Memory B cell (primary cell): ENCODE results near the gene TNRC6C.
"Not testable (repeated sequence)": the region's sequence is repeated elsewhere in the genome, so short reads cannot be mapped to it uniquely, and the experiment has no call there.

Experiments used
- ATAC-seq: fragments of 150-1000 bp; cut with Tn5 transposase; 2 replicates; pipeline ENCODE4 v1.10.0; 2021; ENCODE audit warnings: low read depth, mild to moderate bottlenecking, moderate library complexity
- DNase-seq, 2 donors: peaks; one replicate each; pipeline ENCODE4 v3.0.0; 2022; ENCODE audit warnings: low spot score in 2 of 2
- H3K27ac Mint-ChIP-seq: one replicate; pipeline ENCODE4 v1.8.0; 2022; ENCODE audit warnings: mild to moderate bottlenecking, moderate library complexity, mixed read lengths
- H3K27me3 Mint-ChIP-seq: one replicate; pipeline ENCODE4 v1.8.0; 2022; ENCODE audit warnings: mixed read lengths
- H3K36me3 Mint-ChIP-seq: one replicate; pipeline ENCODE4 v1.8.0; 2022; ENCODE audit warnings: mild to moderate bottlenecking, mixed read lengths
- H3K4me1 Mint-ChIP-seq: one replicate; pipeline ENCODE4 v1.8.0; 2022; ENCODE audit warnings: mixed read lengths
- H3K4me3 Mint-ChIP-seq: one replicate; pipeline ENCODE4 v1.8.0; 2022; ENCODE audit warnings: mild to moderate bottlenecking, moderate library complexity, mixed read lengths
- H3K9me3 Mint-ChIP-seq: one replicate; pipeline ENCODE4 v1.8.0; 2022; ENCODE audit warnings: mixed read lengths

TNRC6C gene

DNA sequence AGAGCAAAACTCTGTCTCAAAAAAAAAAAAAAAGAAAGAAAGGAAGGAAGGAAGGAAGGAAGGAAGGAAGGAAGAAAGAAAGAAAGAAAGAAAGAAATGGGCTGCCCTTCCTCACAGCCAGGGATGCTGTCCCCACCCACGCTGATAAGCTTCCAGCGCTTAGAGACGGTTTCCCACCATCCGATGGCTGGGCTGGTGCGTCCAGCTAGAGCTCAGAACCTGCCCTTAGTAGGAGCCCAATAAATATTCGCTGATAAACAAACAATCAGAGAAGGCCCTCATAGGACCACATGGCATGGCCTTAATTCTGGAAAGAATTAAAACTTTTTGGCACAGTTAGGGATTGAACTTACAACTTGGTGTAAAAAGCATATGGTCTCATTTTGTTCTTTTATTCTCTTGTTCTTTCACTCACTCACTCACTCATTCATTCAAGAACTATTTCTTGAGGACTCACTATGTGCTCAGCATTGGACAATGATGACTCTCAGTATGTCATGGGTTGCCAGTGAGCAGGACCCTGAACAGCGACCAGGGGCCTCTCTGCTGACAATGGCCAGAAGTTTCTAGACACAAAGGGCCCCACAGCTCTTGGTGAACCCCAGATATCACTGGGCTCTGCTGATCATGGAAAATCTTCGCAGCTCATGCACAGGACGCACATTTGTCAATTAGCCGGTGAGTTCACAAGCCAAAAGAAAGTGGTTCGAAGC, 32.5 kb upstream of the TNRC6C start:
- Mint-ChIP-seq H3K36me3 (peaks cover 2% of the 10 kb centered on the region), H3K4me3 (no peak overlapping the region), H3K27me3 (peaks cover 33% of the 10 kb centered on the region), H3K27ac (no peak overlapping the region), H3K9me3 (peaks cover 2% of the 10 kb centered on the region), H3K4me1 (peaks cover 16% of the 10 kb centered on the region)
- no peak for ATAC-seq
- no peak for DNase-seq

DNA sequence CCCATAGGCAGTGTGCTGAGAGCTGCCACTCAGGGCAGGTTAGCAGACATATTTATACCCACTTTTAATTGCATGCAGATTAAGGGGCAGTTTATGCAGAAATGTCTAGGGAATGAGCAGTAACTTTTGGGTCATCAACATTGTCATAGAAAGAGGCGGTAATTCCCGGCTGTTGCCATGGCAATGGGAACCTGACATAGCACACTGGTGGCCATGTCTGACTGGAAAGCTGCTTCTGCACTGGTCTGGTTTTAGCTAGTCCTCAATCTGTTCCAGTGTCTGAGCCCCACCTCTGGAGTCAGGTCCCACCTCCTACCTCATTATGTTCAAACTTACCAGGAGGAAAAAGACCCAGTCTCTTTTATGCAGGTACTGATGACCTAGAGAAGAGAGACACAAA, 31.5 kb upstream of the TNRC6C start:
- H3K4me3 Mint-ChIP-seq = no peak overlapping the region
- no peaks in the 10 kb centered on the region for H3K36me3 Mint-ChIP-seq
- ATAC-seq (no peak), DNase-seq (no peak)
- peaks cover 19% of the 10 kb centered on the region for H3K4me1 Mint-ChIP-seq
- peaks cover 30% of the 10 kb centered on the region for H3K27me3 Mint-ChIP-seq
- peak overlapping the region; percentile 11 for H3K27ac Mint-ChIP-seq
- H3K9me3 Mint-ChIP-seq = no peaks in the 10 kb centered on the region

DNA sequence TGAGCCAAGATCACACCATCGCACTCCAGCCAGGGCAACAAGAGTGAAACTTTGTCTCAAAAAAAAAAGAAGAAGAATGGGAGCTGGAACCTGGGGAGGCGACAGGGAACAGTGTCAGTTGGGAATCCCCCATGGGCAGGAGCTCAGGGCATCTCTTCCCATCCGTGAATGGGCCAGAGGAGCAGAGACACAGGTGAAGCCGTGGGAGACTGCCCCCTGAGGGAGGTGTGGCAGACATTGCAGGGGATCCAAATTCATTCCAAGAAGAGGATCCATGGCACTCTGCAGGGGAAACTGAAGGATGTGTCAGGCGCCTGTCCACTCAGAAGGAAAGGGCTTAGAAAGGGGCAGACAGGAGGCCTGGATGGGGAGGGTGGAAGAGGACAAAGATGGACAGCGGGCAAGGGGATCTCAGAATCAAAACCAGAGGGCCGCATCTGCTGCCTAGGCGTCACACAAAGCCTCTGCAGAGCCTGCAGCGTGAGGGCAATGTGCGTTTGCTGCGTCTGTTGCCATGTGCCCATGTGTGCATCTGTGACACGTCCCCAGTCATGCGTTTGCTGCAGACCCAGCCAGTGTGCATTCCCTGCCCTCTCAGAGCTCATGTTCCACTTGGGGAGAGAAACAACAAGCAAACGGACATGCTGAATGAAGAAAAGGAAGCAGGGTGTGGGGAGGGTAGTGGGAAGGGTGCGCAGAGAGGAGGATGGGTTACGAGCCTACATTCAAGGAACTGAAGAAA, 30.6 kb upstream of the TNRC6C start:
- Mint-ChIP-seq H3K4me3 (no peak overlapping the region), H3K4me1 (peaks cover 19% of the 10 kb centered on the region), H3K27me3 (peaks cover 30% of the 10 kb centered on the region), H3K9me3 (no peaks in the 10 kb centered on the region), H3K27ac (peak overlapping the region; percentile 11), H3K36me3 (no peaks in the 10 kb centered on the region)
- ATAC-seq (no peak), DNase-seq (no peak)

DNA sequence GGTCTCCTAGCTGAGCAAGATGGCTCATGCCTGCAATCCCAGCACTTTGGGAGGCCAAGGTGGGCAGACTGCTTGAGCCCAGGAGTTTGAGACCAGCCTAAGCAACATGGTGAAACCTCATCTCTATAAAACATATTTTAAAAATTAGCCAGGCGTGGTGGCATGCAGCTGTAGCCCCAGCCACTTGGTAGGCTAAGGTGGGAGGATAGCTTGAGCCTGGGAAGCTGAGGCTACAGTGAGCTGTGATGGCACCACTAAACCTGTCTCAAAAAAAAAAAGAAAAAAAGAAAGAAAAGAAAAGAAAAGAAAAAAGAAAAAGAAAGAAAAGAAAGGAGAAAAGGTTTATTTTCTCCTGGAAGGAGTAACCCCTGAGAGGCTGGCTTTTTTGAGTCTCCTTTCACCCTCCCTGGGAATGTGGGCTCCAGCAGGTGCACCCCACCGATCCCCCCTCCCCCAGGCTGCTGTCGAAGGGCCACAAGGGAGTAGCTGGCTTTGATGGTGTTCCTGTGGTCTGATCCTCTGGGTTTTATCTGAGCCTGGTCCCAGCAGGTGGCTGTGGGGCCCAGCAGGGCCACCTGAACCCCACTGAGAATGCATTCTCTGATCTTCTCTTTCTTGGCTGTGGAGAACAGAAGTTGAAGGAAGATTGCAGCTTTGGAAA, 29.9 kb upstream of the TNRC6C start:
- no peaks in the 10 kb centered on the region for H3K36me3 Mint-ChIP-seq
- H3K4me1 Mint-ChIP-seq = peaks cover 19% of the 10 kb centered on the region
- H3K27ac Mint-ChIP-seq = no peak overlapping the region
- no peak for ATAC-seq
- no peak for DNase-seq
- H3K4me3 Mint-ChIP-seq = no peak overlapping the region
- peaks cover 33% of the 10 kb centered on the region for H3K27me3 Mint-ChIP-seq
- no peaks in the 10 kb centered on the region for H3K9me3 Mint-ChIP-seq

DNA sequence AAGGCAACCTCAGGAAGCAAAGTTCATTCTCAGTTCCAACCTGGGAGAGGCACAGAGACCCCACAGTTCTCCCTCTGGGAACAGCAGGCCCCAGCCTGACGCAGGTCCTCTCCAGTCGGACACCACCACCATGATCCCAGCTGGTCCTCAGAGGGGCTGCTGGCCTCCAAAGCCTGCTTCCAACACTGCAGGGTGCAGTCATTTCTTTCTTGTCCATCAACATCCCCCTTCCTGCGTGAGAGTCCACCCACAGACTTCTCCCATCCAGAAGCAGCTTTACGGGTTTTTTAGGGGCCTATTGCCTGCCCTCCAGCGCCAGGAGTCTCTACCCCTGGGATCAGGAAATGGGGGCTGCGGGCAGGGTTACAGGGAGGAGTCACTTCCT, 29.3 kb upstream of the TNRC6C start:
- Mint-ChIP-seq H3K9me3 (no peaks in the 10 kb centered on the region), H3K4me1 (peaks cover 24% of the 10 kb centered on the region), H3K27ac (no peak overlapping the region), H3K36me3 (no peaks in the 10 kb centered on the region), H3K4me3 (no peak overlapping the region), H3K27me3 (peaks cover 33% of the 10 kb centered on the region)
- ATAC-seq (no peak), DNase-seq (no peak)

DNA sequence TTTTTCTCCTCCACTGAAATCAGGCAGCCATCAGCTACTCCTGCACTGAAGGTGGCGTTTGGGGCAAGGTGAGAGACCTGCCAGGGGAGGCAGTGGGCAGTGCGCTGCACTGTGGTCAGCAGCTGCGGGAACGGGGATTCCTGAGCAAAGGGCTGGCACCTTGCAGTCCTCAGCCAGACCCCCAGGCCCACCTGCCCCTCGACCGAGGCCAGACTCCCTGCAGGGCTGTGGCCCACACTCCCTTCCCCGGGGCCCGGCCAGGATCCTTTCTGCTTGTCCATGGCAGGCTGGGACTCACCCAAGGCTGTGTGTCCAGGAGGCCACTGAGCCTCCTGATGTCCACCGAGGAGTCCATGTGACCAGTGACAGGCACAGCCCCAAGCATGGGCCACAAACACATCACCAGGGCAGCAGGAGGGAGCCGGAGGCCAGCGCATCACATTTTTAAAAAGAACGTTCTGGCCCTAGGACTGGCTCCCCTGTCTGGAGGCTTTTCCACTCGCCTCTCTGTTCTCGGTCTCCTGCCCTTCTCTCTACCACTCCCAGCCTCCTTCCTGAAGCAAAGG, 28.5 kb upstream of the TNRC6C start:
- Mint-ChIP-seq H3K27ac (no peak overlapping the region), H3K4me3 (no peak overlapping the region), H3K9me3 (no peaks in the 10 kb centered on the region), H3K36me3 (no peaks in the 10 kb centered on the region), H3K27me3 (peaks cover 30% of the 10 kb centered on the region), H3K4me1 (peaks cover 24% of the 10 kb centered on the region)
- ATAC-seq (no peak), DNase-seq (no peak)

DNA sequence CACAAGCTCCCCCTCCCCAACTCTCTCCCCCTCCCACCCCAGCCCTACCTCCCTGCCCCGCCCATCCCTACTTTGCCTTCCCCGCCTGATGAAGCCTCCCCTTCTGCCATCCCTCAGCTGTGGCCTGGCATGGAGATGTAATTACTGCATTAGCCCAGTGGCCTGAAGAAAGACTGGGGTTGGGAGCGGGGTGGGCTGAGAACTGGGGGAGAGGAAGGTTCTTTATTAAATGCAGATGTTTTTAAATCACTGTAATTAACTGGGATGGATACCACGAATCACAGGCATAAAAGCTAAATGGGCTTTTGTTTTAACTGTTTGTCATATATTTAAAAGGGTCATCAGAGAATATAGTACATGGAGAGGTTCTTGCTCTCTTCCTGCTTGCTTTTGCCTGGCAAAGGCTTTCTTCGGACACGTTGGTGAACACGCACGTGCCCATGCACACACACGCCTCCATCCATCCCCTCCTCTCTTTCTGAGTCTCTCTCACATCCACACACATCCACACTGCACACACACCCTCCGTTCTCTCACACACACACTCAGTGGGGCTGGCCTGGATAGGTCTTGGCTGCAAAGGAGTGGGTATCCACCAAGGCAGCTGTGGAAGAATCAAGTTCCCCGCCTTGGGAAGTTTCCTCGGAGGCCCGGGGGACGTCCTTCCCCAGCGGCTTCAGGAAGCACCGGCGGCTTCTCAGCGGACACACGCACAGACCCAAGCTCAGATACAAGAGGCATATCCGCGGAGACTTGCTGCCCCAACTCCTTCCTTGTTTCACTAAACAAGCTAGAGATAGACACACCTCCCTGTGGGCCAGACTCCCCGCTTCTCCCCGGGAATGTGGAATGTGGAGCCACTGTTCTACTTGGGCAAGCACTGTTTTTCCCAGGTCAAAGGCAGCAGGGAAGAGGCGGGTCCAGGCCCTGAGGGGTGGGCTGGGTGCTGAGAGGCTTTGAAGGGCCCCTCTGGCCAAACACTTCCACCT, 27.4 kb upstream of the TNRC6C start:
- DNase-seq = no peak
- peaks cover 24% of the 10 kb centered on the region for H3K4me1 Mint-ChIP-seq
- H3K9me3 Mint-ChIP-seq = no peaks in the 10 kb centered on the region
- peaks cover 26% of the 10 kb centered on the region for H3K27me3 Mint-ChIP-seq
- no peak overlapping the region for H3K27ac Mint-ChIP-seq
- no peaks in the 10 kb centered on the region for H3K36me3 Mint-ChIP-seq
- ATAC-seq = no peak
- H3K4me3 Mint-ChIP-seq = no peak overlapping the region

DNA sequence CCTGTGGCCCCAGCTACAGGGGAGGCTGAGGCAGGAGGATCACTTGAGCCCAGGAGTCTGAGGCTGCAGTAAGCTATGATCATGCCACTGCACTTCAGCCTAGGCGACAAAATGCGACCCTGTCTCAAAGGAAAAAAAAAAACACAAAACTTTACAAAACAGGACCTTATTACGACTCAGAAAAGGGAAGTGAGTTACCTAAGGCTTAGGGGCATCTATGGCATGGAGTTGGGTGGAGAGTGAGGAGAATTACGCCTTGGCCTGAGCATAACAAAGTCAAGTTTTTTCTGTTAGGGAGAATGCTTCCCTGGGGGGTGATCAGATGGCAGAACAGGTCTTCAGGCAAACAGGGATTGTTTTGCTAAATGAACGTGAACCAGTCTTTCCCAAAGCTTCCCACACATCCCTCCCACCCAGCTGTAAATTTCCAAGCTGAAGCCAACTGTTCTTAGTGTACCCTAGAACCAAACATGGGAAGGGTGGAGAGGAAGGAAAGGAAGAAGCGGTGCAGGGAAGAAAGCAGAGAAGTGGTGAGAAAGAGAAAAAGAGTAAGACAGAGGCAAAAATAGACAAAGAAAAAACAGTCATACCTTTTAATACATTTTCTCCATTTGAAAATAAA, 24.6 kb upstream of the TNRC6C start:
- DNase-seq (no peak), ATAC-seq (peak; percentile 56)
- Mint-ChIP-seq H3K4me1 (peaks cover 11% of the 10 kb centered on the region), H3K36me3 (no peaks in the 10 kb centered on the region), H3K27ac (no peak overlapping the region), H3K9me3 (no peaks in the 10 kb centered on the region), H3K27me3 (peaks cover 22% of the 10 kb centered on the region), H3K4me3 (no peak overlapping the region)

DNA sequence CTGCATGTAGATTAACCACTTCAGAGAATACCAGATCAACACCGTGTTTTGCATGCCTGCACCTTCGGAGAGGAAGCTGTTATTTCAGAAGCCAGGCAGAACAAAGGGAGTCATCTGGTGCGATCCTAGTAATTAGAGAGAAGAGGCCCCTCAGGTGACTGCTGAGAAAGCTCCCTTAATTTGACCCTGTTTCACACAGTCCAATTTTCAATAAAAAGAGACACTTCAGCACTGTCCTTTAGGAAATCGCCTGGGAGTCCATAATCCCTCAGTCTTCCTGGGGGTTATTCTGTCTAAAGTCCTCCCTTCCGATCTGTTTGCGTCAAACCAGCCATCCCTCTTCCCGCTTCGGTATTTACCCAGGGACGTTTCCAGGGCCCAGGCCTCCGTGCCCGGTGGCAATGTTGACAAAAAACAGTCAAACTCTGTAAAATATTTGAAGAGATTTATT, 23.4 kb upstream of the TNRC6C start:
- no peak for ATAC-seq
- Mint-ChIP-seq H3K4me3 (no peak overlapping the region), H3K4me1 (peaks cover 8% of the 10 kb centered on the region), H3K27me3 (peaks cover 20% of the 10 kb centered on the region), H3K36me3 (no peaks in the 10 kb centered on the region), H3K9me3 (no peaks in the 10 kb centered on the region), H3K27ac (no peak overlapping the region)
- DNase-seq = no peak

DNA sequence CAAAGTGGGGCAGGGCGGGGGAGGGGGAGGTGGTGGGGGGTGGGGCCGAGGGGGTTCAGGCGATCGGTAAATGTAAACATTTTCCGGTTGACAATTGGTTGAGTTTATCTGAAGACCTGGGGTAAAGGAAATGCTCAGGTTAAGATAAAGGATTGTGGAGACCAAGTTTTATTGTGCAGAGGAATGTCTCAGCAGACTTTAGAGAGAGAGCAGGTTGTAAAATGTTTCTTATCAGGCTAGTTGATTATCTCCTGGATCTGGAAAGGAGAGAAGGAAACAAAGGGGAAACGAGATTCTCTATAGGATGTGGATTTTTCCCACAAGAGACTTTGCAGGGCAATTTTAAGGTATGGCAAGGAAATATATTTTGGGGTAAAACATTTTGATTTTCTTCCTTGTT, 22.8 kb upstream of the TNRC6C start:
- not testable (repeated sequence) for H3K36me3 Mint-ChIP-seq, ATAC-seq, DNase-seq, H3K27ac Mint-ChIP-seq, H3K9me3 Mint-ChIP-seq, H3K4me1 Mint-ChIP-seq, H3K4me3 Mint-ChIP-seq
- peaks cover 22% of the 10 kb centered on the region for H3K27me3 Mint-ChIP-seq

DNA sequence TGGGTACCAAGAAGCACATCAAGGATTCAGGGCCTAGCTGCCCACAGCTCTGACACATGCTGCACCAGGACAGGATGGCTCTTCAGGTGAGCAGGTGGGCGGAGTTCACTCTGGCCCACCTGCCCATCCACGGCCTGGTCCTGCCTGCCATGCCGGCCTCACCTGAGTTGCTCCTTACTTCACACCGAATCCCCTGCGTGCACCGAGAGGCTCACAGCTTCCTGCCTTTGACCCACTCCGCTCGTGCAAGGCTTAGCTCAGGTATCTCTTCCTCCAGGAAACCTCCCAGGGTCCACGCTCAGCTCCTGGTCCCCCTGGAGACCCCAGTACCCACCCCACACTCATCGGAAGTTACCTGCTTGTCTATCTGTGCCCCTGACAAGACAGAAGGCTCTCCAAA, 21.6 kb upstream of the TNRC6C start:
- no peak overlapping the region for H3K4me3 Mint-ChIP-seq

DNA sequence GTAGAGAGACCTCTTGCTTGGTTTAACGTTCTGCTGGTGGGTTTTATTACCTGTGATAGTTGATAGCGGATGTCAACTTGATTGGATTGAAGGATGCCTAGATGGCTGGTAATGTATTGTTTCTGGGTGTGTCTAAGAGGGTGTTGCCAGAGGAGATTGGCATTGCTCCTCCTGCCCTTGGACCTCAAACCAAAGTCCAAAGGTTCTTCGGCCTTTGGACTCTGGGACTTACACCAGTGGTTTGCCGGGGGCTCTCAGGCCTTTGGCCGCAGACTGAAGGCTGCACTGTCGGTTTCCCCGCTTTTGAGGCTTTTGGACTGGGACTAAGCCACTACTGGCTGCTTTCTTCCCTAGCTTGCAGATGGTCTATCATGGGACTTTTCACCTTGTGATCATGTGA, 17.5 kb upstream of the TNRC6C start:
- H3K4me3 Mint-ChIP-seq = no peak overlapping the region
- no peak for ATAC-seq

More for the DNA sequence above, 21.6 kb upstream of the TNRC6C start:
- Mint-ChIP-seq H3K9me3 (peaks cover 2% of the 10 kb centered on the region), H3K27ac (no peak overlapping the region), H3K4me1 (peaks cover 5% of the 10 kb centered on the region), H3K36me3 (no peaks in the 10 kb centered on the region), H3K27me3 (peaks cover 22% of the 10 kb centered on the region)
- DNase-seq (no peak), ATAC-seq (no peak)

More for the DNA sequence above, 17.5 kb upstream of the TNRC6C start:
- Mint-ChIP-seq H3K9me3 (peaks cover 2% of the 10 kb centered on the region), H3K27ac (no peak overlapping the region), H3K27me3 (peaks cover 22% of the 10 kb centered on the region), H3K36me3 (no peaks in the 10 kb centered on the region), H3K4me1 (peaks cover 3% of the 10 kb centered on the region)
- no peak for DNase-seq
